Islet of Langerhans (tissue), 1 donor: ENCODE measurements around the gene RBM11.

ENCODE experiments used
- FAIRE-seq: peaks from one replicate; lab custom pipeline; 2011; peaks lifted over from hg19 to GRCh38; lab: Jason Lieb, UNC

Gene RBM11

GRCh38 chr21:14271053-14271452 is 55.1 kb downstream of the RBM11 start:
- no peak for FAIRE-seq

- no peak for FAIRE-seq
Observed at GRCh38 chr21:14271641-14272040, 55.7 kb downstream of the RBM11 start.

- FAIRE-seq = no peak
Observed at GRCh38 chr21:14273736-14274538, 58.0 kb downstream of the RBM11 start.

DNA sequence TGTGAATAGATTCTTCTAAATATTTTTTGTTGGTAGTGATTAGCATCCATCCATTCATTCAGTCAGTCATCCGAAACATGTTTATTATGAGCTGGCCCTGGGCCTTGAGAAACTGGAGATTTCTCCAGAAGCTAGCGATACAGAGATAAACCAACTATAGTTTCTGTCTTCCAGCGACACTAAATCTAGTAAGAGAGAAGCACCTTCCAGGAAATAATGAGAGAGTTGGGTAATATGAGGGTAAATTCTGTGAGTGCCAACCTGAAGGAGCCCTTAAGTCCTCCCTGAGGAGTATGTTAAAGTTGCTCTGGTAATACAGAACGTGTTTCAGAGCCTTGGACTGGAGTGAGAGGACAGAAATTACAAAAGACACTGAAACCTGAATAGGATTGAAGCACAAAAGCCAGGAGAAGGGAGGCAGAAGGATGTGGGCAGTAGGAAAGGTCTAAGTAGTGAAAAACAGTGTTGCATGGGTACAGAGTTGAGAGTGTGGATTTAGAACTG is 59.8 kb downstream of the RBM11 start:
- FAIRE-seq = no peak
